SJSA1 (cell line): ENCODE data around the gene ZRANB3. TPM values are rescaled to one million over a fixed set of nuclear protein-coding genes. Genes with fewer than 3 reads are reported as not detected.

Experiments used
- DNase-seq, 2 experiments: peaks; one replicate each; pipeline ENCODE4 v3.0.0-alpha.2; 2015 to 2020; ENCODE audit warnings: low spot score in 2 of 2, low read depth in 1 of 2
- H3K27ac ChIP-seq: fragments of 250-450 bp; sonication (Bioruptor Pico); 2 replicates; pipeline ENCODE4 v1.5.1; 2020; ENCODE audit warnings: mild to moderate bottlenecking, moderate library complexity
- H3K27me3 ChIP-seq: fragments of 250-450 bp; sonication (Bioruptor Pico); replicated peaks from 2 replicates; pipeline ENCODE4 v1.5.1; 2020; ENCODE audit warnings: mild to moderate bottlenecking, moderate library complexity
- H3K36me3 ChIP-seq: fragments of 250-450 bp; sonication (Bioruptor Pico); 2 replicates; pipeline ENCODE4 v1.5.1; 2020; ENCODE audit warnings: mild to moderate bottlenecking
- H3K4me1 ChIP-seq: fragments of 250-450 bp; sonication (Bioruptor Pico); replicated peaks from 2 replicates; pipeline ENCODE4 v1.6.1; 2021; ENCODE audit warnings: mild to moderate bottlenecking
- H3K4me3 ChIP-seq: fragments of 250-450 bp; sonication (Bioruptor Pico); 2 replicates; pipeline ENCODE4 v1.5.1; 2020; ENCODE audit warnings: mild to moderate bottlenecking
- H3K9me3 ChIP-seq: fragments of 250-450 bp; sonication (Bioruptor Pico); replicated peaks from 2 replicates; pipeline ENCODE4 v1.5.1; 2020; ENCODE audit warnings: mild to moderate bottlenecking
- total RNA-seq: library from RNA; depleted of rRNA; stranded (reverse); fragments of >200 nt; shearing (Covaris generic); gene quantifications from 2 replicates; pipeline ENCODE4 v1.2.3, GENCODE V29; 2014

Gene ZRANB3
- total RNA-seq, 1 experiment from 2014 or later = 9.3 TPM

- Histone ChIP-seq H3K27ac (no peak overlapping the region), H3K4me1 (no peaks in the 10 kb centered on the region), H3K9me3 (no peaks in the 10 kb centered on the region), H3K4me3 (no peak overlapping the region), H3K27me3 (no peaks in the 10 kb centered on the region), H3K36me3 (peaks cover 55% of the 10 kb centered on the region)
- no peak for DNase-seq
Observed at GRCh38 chr2:135163901-135164300, 367.1 kb downstream of the ZRANB3 start.

GRCh38 chr2:135163306-135163705 is 367.7 kb downstream of the ZRANB3 start:
- Histone ChIP-seq H3K4me1 (no peaks in the 10 kb centered on the region), H3K27me3 (no peaks in the 10 kb centered on the region), H3K36me3 (peaks cover 54% of the 10 kb centered on the region), H3K4me3 (no peak overlapping the region), H3K27ac (no peak overlapping the region), H3K9me3 (no peaks in the 10 kb centered on the region)
- no peak for DNase-seq

- Histone ChIP-seq H3K4me3 (no peak overlapping the region), H3K27me3 (no peaks in the 10 kb centered on the region), H3K27ac (no peak overlapping the region), H3K9me3 (no peaks in the 10 kb centered on the region), H3K4me1 (no peaks in the 10 kb centered on the region), H3K36me3 (peaks cover 54% of the 10 kb centered on the region)
- no peak for DNase-seq
Observed at GRCh38 chr2:135162786-135163185, 368.2 kb downstream of the ZRANB3 start.

- Histone ChIP-seq H3K4me3 (no peak overlapping the region), H3K27me3 (no peaks in the 10 kb centered on the region), H3K9me3 (no peaks in the 10 kb centered on the region), H3K36me3 (peaks cover 50% of the 10 kb centered on the region), H3K27ac (no peak overlapping the region), H3K4me1 (no peaks in the 10 kb centered on the region)
- no peak for DNase-seq
Observed at GRCh38 chr2:135162377-135162776, 368.6 kb downstream of the ZRANB3 start.

GRCh38 chr2:135159191-135159590 is 371.8 kb downstream of the ZRANB3 start:
- Histone ChIP-seq H3K36me3 (peaks cover 51% of the 10 kb centered on the region), H3K27ac (no peak overlapping the region), H3K4me1 (no peaks in the 10 kb centered on the region), H3K4me3 (no peak overlapping the region), H3K9me3 (no peaks in the 10 kb centered on the region), H3K27me3 (no peaks in the 10 kb centered on the region)
- DNase-seq = no peak

GRCh38 chr2:135157856-135158255 is 373.2 kb downstream of the ZRANB3 start:
- H3K27me3 ChIP-seq = no peaks in the 10 kb centered on the region
- H3K27ac ChIP-seq = no peak overlapping the region
- no peaks in the 10 kb centered on the region for H3K9me3 ChIP-seq
- no peak overlapping the region for H3K4me3 ChIP-seq
- H3K36me3 ChIP-seq = peaks cover 58% of the 10 kb centered on the region
- H3K4me1 ChIP-seq = no peaks in the 10 kb centered on the region
- DNase-seq = no peak

GRCh38 chr2:135154962-135155361 is 376.1 kb downstream of the ZRANB3 start:
- H3K9me3 ChIP-seq = no peaks in the 10 kb centered on the region
- no peaks in the 10 kb centered on the region for H3K27me3 ChIP-seq
- H3K27ac ChIP-seq = no peak overlapping the region
- no peaks in the 10 kb centered on the region for H3K4me1 ChIP-seq
- peaks cover 64% of the 10 kb centered on the region for H3K36me3 ChIP-seq
- no peak for DNase-seq
- H3K4me3 ChIP-seq = no peak overlapping the region

GRCh38 chr2:135152361-135152760 is 378.7 kb downstream of the ZRANB3 start:
- Histone ChIP-seq H3K9me3 (no peaks in the 10 kb centered on the region), H3K27me3 (no peaks in the 10 kb centered on the region), H3K27ac (no peak overlapping the region), H3K4me1 (no peaks in the 10 kb centered on the region), H3K4me3 (no peak overlapping the region), H3K36me3 (peaks cover 50% of the 10 kb centered on the region)
- DNase-seq = no peak

GRCh38 chr2:135151615-135152014 is 379.4 kb downstream of the ZRANB3 start:
- Histone ChIP-seq H3K36me3 (peaks cover 46% of the 10 kb centered on the region), H3K9me3 (no peaks in the 10 kb centered on the region), H3K27me3 (no peaks in the 10 kb centered on the region), H3K4me3 (no peak overlapping the region), H3K4me1 (no peaks in the 10 kb centered on the region), H3K27ac (no peak overlapping the region)
- DNase-seq = no peak

- Histone ChIP-seq H3K36me3 (peaks cover 39% of the 10 kb centered on the region), H3K27me3 (no peaks in the 10 kb centered on the region), H3K27ac (no peak overlapping the region), H3K4me1 (no peaks in the 10 kb centered on the region), H3K4me3 (no peak overlapping the region), H3K9me3 (no peaks in the 10 kb centered on the region)
- no peak for DNase-seq
Observed at GRCh38 chr2:135150725-135151124, 380.3 kb downstream of the ZRANB3 start.

GRCh38 chr2:135149251-135149650 is 381.8 kb downstream of the ZRANB3 start:
- Histone ChIP-seq H3K27me3 (no peaks in the 10 kb centered on the region), H3K4me3 (no peak overlapping the region), H3K4me1 (no peaks in the 10 kb centered on the region), H3K36me3 (peaks cover 32% of the 10 kb centered on the region), H3K27ac (no peak overlapping the region), H3K9me3 (no peaks in the 10 kb centered on the region)
- no peak for DNase-seq

- Histone ChIP-seq H3K27ac (no peak overlapping the region), H3K9me3 (no peaks in the 10 kb centered on the region; the same call in 1 of the 2 replicates), H3K4me1 (no peaks in the 10 kb centered on the region), H3K36me3 (peaks cover 28% of the 10 kb centered on the region), H3K4me3 (no peak overlapping the region), H3K27me3 (no peaks in the 10 kb centered on the region)
- DNase-seq = no peak
Observed at GRCh38 chr2:135144343-135144742, 386.7 kb downstream of the ZRANB3 start.

GRCh38 chr2:135142323-135142722 is 388.7 kb downstream of the ZRANB3 start:
- Histone ChIP-seq H3K27me3 (no peaks in the 10 kb centered on the region), H3K4me1 (no peaks in the 10 kb centered on the region), H3K9me3 (no peaks in the 10 kb centered on the region; the same call in 1 of the 2 replicates), H3K4me3 (no peak overlapping the region), H3K27ac (no peak overlapping the region), H3K36me3 (peaks cover 28% of the 10 kb centered on the region)
- no peak for DNase-seq

- Histone ChIP-seq H3K4me3 (no peak overlapping the region), H3K27ac (no peak overlapping the region), H3K9me3 (no peaks in the 10 kb centered on the region; the same call in 1 of the 2 replicates), H3K36me3 (peaks cover 41% of the 10 kb centered on the region), H3K4me1 (no peaks in the 10 kb centered on the region), H3K27me3 (no peaks in the 10 kb centered on the region)
- DNase-seq = no peak
Observed at GRCh38 chr2:135140606-135141005, 390.4 kb downstream of the ZRANB3 start.

GRCh38 chr2:135132314-135132713 is 398.7 kb downstream of the ZRANB3 start:
- peaks cover 55% of the 10 kb centered on the region for H3K36me3 ChIP-seq
- no peak for DNase-seq
- H3K9me3 ChIP-seq = no peaks in the 10 kb centered on the region
- H3K4me1 ChIP-seq = no peaks in the 10 kb centered on the region
- H3K4me3 ChIP-seq = no peak overlapping the region
- H3K27me3 ChIP-seq = no peaks in the 10 kb centered on the region
- H3K27ac ChIP-seq = no peak overlapping the region
